Smooth muscle cell (in vitro differentiated cells): ENCODE measurements around the gene EIF4G3. TPM values are rescaled to one million over a fixed set of nuclear protein-coding genes. Genes with fewer than 3 reads are reported as not detected.

Experiments
- DNase-seq: peaks from one replicate; lab custom pipeline; 2025; ENCODE audit not compliant: unreplicated experiment; lab: John Stamatoyannopoulos, UW
- H2AFZ ChIP-seq: fragments of 200-600 bp; sonication (generic); 2 replicates; pipeline ENCODE4 v1.6.0; 2016; ENCODE audit warnings: antibody characterized with exemption, low read depth, mild to moderate bottlenecking
- H3F3A ChIP-seq: fragments of 200-600 bp; sonication (generic); 2 replicates; pipeline ENCODE4 v1.6.0; 2017; ENCODE audit warnings: antibody characterized with exemption, low read depth
- H3K27ac ChIP-seq: fragments of 200-600 bp; sonication (generic); 2 replicates; pipeline ENCODE4 v1.5.1; 2016; ENCODE audit warnings: low read depth, mild to moderate bottlenecking
- H3K27me3 ChIP-seq: fragments of 200-600 bp; sonication (generic); 2 replicates; pipeline ENCODE4 v1.6.1; 2016; ENCODE audit warnings: low read depth, mild to moderate bottlenecking
- H3K36me3 ChIP-seq: fragments of 200-600 bp; sonication (generic); 2 replicates; pipeline ENCODE4 v1.5.1; 2016; ENCODE audit warnings: low read depth
- H3K4me1 ChIP-seq: fragments of 200-600 bp; sonication (generic); 2 replicates; pipeline ENCODE4 v1.5.1; 2016; ENCODE audit warnings: low read depth
- H3K4me2 ChIP-seq: fragments of 200-600 bp; sonication (generic); 2 replicates; pipeline ENCODE4 v1.6.0; 2016; ENCODE audit warnings: mild to moderate bottlenecking
- H3K4me3 ChIP-seq: fragments of 200-600 bp; sonication (generic); 2 replicates; pipeline ENCODE4 v1.5.1; 2016; ENCODE audit warnings: mild to moderate bottlenecking
- H3K79me2 ChIP-seq: fragments of 200-600 bp; sonication (generic); 2 replicates; pipeline ENCODE4 v1.6.0; 2016; ENCODE audit warnings: low read depth, mild to moderate bottlenecking
- H3K9ac ChIP-seq: fragments of 200-600 bp; sonication (generic); 2 replicates; pipeline ENCODE4 v1.6.0; 2016; ENCODE audit warnings: low read depth
- H3K9me3 ChIP-seq: fragments of 200-600 bp; sonication (generic); replicated peaks from 2 replicates; pipeline ENCODE4 v1.5.1; 2016; ENCODE audit warnings: low read depth
- H4K20me1 ChIP-seq: fragments of 200-600 bp; sonication (generic); 2 replicates; pipeline ENCODE4 v1.6.0; 2016; ENCODE audit warnings: low read depth
- WGBS: methylation state at CpG from one replicate; pipeline ENCODE4 v1.1.7; 2016; ENCODE audit warnings: low lambda C conversion rate; 5-methylcytosine and 5-hydroxymethylcytosine counted together
- polyA plus RNA-seq: library from polyadenylated mRNA; unstranded; fragments of >200 nt; fragmentation: Nextera tagmentation; extraction: Ambion mirVana; gene quantifications from 2 replicates; pipeline ENCODE4 v1.2.1, GENCODE V29; 2016
- total RNA-seq: library from RNA; depleted of rRNA; stranded (reverse); fragments of >200 nt; gene quantifications from 2 replicates; pipeline ENCODE4 v1.2.3, GENCODE V29; 2014
- TF ChIP-seq, protein P1 (sequence below): fragments of 200-600 bp; sonication (generic); IDR thresholded peaks from 2 replicates; pipeline ENCODE4 v1.5.1; 2017; ENCODE audit warnings: borderline replicate concordance, mild to moderate bottlenecking, antibody characterized with exemption; ENCODE audit not compliant: insufficient read depth, poor library complexity, severe bottlenecking

The EIF4G3 gene
- total and polyA plus RNA-seq, 2 experiments from 2014 or later = 31.5 to 49.5 TPM

DNA sequence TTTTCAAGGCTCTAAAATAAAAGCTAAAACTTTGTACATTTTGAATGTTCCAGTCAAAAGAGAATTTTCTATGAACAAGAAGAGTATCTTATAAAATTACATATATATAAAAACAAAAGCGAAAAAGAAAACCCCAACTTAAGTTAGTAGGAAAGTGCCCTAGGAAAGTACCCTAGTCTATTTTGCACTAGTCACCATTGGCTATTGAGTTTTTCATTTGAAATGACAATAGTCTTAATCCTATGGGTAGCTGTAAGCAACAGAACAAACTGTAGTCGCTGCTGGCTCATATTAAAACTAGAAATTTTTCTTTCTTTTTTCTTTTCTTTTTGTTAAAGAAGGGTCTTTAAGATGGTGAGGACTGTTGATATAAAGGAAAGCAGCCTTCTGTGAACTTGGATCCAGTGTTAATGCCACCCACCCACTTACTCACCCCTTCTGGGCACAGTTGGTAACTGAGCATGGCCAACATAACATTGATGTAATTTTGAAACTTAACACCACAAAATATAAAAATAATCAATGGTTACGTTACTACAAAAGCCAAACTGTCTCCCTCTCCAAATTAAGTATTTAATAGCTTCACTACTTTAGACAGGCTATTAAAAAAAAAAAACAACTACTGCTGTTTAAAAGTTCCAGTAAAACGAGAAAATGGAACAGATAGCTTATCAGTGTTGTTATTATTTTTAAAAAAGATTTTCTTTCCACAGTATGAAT lies 177.0 kb downstream of the EIF4G3 start:
- DNase-seq = no peak
- no peak overlapping the region for H3K4me2 ChIP-seq
- H3K27ac ChIP-seq = no peak overlapping the region
- 85% methylated on average over 4 of the region's 4 CpGs for WGBS
- peaks cover 29% of the 10 kb centered on the region for H4K20me1 ChIP-seq
- no peak overlapping the region for H3K9ac ChIP-seq
- H3K36me3 ChIP-seq = no peaks in the 10 kb centered on the region
- H3K27me3 ChIP-seq = no peaks in the 10 kb centered on the region
- TF ChIP-seq, protein P1, sequence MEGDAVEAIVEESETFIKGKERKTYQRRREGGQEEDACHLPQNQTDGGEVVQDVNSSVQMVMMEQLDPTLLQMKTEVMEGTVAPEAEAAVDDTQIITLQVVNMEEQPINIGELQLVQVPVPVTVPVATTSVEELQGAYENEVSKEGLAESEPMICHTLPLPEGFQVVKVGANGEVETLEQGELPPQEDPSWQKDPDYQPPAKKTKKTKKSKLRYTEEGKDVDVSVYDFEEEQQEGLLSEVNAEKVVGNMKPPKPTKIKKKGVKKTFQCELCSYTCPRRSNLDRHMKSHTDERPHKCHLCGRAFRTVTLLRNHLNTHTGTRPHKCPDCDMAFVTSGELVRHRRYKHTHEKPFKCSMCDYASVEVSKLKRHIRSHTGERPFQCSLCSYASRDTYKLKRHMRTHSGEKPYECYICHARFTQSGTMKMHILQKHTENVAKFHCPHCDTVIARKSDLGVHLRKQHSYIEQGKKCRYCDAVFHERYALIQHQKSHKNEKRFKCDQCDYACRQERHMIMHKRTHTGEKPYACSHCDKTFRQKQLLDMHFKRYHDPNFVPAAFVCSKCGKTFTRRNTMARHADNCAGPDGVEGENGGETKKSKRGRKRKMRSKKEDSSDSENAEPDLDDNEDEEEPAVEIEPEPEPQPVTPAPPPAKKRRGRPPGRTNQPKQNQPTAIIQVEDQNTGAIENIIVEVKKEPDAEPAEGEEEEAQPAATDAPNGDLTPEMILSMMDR = no peak
- no peaks in the 10 kb centered on the region for H3K4me1 ChIP-seq
- H3K9me3 ChIP-seq = no peaks in the 10 kb centered on the region
- H3F3A ChIP-seq = no peaks in the 10 kb centered on the region
- H3K79me2 ChIP-seq = peaks cover 7% of the 10 kb centered on the region
- no peak overlapping the region for H3K4me3 ChIP-seq
- no peak overlapping the region for H2AFZ ChIP-seq

DNA sequence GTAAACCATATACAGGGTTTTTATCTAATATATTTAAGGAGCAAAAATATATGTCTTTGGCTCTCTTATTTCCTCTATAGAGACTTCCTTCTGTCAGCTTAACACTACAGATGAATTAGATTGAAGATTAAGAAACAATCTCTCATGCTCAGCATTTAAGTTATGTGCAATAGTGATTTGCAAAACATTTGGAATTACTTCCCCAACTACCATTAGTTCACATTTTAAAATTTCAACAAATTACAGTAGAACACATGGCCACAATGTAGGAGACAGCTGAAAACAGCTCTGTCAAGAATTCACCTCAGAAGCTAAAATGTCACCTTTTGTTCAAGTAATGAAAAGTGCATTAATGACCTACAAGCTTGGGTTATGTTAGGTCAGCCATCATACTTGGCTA lies 177.9 kb downstream of the EIF4G3 start:
- Histone ChIP-seq H3K27ac (no peak overlapping the region), H3K9me3 (no peaks in the 10 kb centered on the region), H3F3A (no peaks in the 10 kb centered on the region), H3K36me3 (no peaks in the 10 kb centered on the region), H4K20me1 (peaks cover 25% of the 10 kb centered on the region), H3K4me2 (no peak overlapping the region), H3K9ac (no peak overlapping the region), H3K27me3 (no peaks in the 10 kb centered on the region), H3K4me1 (no peaks in the 10 kb centered on the region), H3K79me2 (peaks cover 7% of the 10 kb centered on the region), H3K4me3 (no peak overlapping the region), H2AFZ (no peak overlapping the region)
- no peak for DNase-seq
- TF ChIP-seq, protein P1 = no peak

DNA sequence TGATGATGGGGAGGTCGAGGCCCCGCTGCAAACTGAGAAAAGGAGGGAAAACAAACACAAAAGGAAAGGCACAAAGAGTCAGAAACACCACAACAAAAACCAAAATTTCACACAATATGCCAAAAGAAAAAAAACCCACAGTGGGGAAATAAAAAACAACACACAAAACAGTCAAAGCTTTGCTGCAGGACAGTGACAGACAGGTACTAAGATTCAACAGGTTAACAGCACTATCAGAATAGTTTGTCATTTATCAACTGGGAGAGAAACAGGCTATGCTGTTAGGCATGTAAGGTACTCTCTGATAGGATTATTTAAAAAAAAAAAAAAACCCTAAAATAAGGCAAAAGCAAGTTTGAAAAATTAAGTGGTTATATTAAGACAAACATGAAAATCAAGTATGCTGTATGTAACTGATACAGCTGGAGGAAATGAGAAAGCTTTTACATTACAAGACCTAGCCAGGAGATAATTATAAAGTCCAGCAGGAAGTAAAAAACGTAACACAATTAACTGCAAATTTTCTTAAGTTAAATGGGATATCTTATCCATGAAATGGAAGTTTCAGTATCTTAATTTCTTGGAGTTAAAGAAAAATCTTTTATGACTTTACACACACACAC lies 179.0 kb downstream of the EIF4G3 start:
- Histone ChIP-seq H3K9ac (no peak overlapping the region), H3F3A (peaks cover 8% of the 10 kb centered on the region), H3K9me3 (no peaks in the 10 kb centered on the region), H3K79me2 (peaks cover 7% of the 10 kb centered on the region), H4K20me1 (peaks cover 26% of the 10 kb centered on the region), H3K4me2 (no peak overlapping the region), H3K27ac (no peak overlapping the region), H3K4me3 (no peak overlapping the region), H3K27me3 (no peaks in the 10 kb centered on the region), H2AFZ (no peak overlapping the region), H3K4me1 (peaks cover 8% of the 10 kb centered on the region), H3K36me3 (no peaks in the 10 kb centered on the region)
- TF ChIP-seq, protein P1 = no peak
- WGBS = 84% methylated on average over 3 of the region's 3 CpGs
- DNase-seq = no peak

- Histone ChIP-seq H3K79me2 (peaks cover 7% of the 10 kb centered on the region), H3K4me3 (no peak overlapping the region), H4K20me1 (peaks cover 27% of the 10 kb centered on the region), H3K4me2 (no peak overlapping the region), H3K9me3 (no peaks in the 10 kb centered on the region), H3F3A (peaks cover 8% of the 10 kb centered on the region), H3K4me1 (peaks cover 10% of the 10 kb centered on the region), H3K9ac (no peak overlapping the region), H3K27ac (no peak overlapping the region), H3K27me3 (no peaks in the 10 kb centered on the region), H2AFZ (no peak overlapping the region), H3K36me3 (no peaks in the 10 kb centered on the region)
- DNase-seq = no peak
- TF ChIP-seq, protein P1 = no peak
Measured at GRCh38 chr1:20996554-20996953, 180.1 kb downstream of the EIF4G3 start.
